ENCODE results near the gene HEPACAM2.

HEPACAM2 gene

DNA sequence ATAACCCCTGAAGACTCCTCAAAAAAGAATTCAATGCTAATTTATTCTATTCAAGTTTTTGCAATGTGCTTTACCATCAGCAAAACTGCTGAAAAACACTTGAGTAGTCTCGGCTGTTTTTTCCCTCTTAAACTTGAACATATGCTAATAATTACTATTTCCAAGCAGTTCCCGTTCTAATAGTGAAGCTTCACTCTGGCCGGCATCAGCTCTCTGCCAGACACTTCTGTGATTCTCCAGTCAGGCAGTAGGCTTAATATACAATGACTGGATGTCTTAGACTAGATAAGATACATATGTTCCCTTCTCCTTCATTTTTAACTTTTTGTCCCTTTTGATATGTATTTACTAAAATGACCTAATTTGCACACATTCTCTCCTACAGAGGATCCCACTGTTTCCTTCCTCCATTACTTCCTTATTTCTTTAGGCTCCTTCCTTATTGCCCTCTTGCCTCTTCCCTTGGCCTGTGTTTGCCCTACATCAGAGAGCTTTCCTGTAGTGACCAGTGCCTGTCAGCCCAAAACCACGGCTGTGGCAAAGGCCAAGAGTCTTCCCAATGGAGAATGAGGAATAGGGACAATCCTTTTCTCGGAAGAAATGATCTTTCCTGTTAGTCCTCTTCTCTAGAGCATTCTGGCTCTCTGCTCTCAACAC is 23.5 kb downstream of the HEPACAM2 start:
- DNase-seq: no peak

DNA sequence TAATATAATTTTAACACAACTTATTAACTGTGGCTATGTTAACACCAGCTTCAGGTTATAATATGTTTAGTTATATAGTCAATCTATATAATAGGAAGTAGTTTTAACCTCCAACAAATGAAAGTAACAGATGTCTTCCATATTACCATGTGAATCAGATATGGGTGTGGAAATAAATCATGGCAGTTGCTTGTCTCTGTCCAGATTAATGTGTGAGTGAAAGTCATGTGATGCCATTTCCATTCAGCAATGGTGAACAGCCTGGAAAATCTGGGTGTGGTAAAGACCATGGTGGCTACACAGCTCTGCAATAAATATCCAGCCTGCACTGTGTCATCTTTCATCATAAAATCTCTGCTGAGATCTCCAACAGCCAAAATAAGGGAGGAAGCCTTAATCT is 27.8 kb downstream of the HEPACAM2 start:
- no peak for DNase-seq

DNA sequence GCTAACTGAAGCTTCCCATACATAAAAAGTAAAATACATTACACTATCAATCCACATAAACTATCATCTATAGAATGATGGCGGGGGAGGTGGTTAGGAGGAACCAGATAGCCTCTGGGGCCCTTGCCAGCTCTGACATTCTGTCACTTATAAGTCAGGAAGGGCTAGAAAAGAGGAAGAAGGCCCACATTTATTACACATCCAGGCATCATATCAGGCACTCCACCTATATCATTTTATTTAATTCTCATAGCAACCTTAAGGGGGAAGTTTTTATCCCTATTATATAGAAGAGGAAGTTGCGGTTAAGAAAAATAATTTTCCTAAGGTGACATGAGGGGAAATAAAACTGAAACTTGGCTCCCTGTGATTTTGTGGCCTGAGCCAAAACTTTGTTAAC is 29.9 kb downstream of the HEPACAM2 start:
- no peak for DNase-seq

DNA sequence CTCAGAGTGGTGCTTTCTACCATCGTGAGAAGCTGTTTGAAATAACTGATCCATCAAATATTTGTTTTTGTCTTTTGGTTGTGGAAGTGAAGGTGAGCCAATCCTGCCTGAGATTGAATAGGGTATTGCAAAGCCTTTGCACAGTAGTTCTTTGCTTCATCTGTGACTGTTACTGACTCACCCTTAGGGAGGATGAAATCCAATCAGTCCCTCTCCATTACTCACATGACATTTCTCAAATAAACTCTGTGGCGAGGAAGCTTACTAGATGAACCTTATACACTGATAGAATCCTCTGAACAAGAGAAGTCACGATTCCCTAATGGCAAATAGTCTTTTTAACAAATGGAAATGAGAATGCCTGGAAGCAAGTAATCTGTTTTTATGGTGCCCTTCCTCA is 31.9 kb downstream of the HEPACAM2 start:
- no peak for DNase-seq

DNA sequence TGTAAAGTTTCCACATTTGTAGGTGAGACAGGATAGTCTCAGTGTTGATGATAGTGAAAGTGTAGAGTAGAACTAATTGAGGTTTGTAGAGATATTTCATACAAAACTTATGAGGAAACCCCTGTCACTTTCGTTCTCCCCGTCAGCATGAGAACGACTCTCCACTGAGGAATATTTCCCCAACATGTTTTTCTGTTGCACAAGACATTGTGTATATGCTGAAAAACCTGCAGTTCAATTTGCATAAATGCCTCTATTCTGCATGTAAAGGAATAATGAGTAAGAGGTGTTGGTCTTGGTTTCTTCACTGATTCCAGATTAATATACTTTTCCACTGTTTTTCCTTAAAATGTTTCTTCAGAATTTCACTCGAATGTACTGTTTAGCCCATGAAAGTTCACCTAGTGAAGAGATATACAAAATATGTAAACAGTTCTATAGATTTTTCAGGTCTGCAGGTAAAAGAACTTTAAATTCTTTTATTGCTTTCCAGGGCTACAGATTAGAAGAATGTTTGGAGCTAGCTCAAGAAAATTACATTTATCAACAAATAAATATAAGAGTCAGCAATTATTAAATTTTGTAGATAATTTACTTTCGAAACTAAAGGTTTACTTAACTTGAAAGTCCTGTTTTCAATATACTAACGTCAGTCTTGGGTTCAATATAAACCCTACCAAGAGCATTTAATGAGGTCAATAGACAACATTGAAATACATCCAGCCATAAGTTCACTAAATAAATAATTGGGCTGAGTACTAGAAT is 37.2 kb downstream of the HEPACAM2 start:
- no peak for DNase-seq

DNA sequence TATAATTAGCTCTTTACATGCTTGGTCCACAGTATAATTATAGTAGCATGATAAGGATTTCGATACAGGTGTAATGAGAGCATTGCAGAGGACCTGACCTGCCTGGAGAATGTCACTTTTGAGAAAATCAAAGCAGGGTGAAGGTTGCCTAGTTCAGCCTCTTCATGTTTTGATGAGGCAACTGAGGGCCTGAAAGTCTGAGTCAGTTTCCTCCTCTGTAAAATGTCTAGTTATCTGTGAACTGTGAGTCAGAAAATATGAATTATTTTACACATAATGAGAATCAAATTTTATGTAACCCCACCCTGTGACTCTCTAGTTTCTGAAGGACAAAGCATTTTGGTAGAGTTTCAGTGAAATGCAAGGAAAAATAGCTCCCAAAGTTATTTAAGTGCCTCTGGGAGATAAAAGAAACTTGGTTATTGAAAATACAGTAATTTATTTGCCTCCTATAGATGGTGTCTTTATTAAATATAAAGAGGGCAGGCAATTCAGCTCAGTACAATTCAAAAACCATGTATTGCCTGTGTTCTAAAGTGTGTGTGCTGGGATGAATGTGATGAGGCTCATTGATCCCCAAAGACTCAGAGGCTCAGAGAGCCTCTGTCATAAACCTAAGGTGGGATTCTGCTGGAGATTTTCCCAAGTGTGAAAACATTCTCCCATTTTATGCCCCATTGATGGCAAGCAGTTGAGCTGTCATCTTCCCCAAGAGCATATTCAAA is 40.8 kb downstream of the HEPACAM2 start:
- no peak for DNase-seq

GRCh38 chr7:93179173-93179572 is 47.1 kb downstream of the HEPACAM2 start:
- no peak for DNase-seq

DNA sequence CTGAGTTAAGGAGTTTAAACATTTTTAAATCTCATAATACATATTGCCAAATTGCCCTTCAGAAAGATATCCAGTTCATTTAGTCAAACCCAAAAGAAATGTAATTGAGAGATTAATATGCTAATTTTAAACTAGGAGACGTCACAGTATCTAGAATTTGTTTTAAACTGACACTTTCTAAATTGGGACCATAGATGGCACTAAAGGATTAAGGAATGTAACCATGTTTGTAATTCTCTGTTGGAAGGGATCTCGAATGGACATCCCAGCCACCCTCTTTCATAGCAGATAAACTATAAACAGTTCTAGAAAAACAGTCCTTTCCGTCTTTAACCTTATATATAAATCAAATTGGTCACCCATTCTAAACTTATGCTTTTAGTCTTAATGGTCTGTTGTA is 48.1 kb downstream of the HEPACAM2 start:
- DNase-seq: no peak

DNA sequence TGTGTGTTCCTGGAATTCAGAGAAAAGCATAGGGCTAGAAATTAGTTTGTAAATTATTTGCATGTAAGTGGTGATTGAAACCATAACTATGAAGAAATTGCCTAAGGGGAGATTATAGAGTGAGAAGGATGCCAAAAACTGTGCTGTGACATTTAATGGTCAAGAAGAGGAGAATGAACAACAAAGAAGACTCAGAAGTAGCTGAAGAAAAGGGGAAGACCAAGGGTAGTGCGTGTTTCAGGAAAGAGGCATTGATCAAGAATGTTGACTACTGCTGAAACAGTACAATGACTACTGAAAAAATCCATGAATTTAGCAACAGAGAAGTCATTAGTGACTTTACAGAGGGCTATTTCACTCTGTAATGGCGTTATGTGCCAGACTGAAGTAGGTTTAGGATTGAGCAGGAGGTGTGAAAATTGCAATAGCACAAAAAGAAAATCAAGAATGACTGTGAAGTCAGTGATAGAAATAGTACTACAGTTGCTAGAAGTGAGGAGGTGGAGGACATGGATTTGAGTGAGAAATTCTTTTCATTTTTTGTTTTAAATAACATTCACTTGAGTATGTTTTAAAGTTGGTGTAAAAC is 49.2 kb downstream of the HEPACAM2 start:
- DNase-seq: no peak

- DNase-seq: no peak
Observed at GRCh38 chr7:93175219-93175618, 51.0 kb downstream of the HEPACAM2 start.

DNA sequence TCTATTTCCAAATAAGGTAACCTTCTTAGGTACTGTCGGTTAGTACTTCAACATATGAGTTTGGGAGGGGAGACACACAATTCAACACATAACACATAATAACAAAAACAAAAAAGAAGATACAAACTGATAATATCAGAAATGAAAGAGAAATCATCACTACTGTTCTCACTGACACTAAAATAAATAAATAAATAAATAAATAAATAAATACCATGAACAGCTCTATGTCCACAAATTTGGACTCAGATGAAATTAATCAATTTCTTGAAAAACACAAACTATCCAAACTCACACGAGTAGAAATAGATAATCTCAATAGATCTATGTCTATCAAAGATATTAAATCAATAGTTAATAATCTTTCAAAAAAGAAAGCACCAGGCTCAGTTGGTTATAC is 53.6 kb downstream of the HEPACAM2 start:
- DNase-seq: no peak

- no peak for DNase-seq
Observed at GRCh38 chr7:93171606-93172226, 54.6 kb downstream of the HEPACAM2 start.

- no peak for DNase-seq
Observed at GRCh38 chr7:93165447-93165846, 60.8 kb downstream of the HEPACAM2 start.

DNA sequence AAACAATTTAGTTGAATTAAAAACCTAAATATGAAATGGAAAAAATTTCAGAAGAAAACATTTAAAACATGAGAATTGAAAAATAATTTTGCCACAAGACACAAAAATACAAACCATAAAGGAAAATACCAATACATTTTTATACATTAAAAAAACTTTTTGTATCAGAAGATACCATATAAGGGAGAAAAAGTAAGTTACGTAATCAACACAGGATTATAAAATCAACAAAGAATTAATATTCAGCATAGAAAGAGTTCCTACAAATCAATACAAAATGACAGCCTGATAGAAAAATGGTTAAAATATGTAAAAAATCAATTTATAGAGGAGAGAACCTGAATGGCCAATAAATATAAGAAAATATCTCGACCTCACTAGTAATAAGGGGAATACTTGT is 61.5 kb downstream of the HEPACAM2 start:
- DNase-seq: no peak

GRCh38 chr7:93161181-93161762 is 65.0 kb downstream of the HEPACAM2 start:
- no peak for DNase-seq

DNA sequence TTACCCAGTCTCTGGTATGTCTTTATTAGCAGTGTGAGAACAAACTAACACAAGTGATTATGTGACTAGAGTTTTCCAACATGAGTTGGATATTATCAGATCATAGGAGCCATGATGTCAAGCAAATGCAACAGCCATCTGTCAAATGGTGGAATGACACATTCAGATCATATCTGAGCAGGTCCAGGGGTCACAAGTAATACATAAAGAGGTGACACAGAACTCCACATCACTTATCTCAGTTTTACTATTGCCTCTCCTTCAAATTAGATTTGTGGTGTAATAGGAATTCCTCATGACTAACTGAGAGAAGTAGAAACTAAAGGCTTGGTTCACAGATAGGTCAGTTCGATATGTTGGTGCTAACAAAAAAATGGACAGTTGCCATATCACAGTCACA is 65.9 kb downstream of the HEPACAM2 start:
- no peak for DNase-seq

DNA sequence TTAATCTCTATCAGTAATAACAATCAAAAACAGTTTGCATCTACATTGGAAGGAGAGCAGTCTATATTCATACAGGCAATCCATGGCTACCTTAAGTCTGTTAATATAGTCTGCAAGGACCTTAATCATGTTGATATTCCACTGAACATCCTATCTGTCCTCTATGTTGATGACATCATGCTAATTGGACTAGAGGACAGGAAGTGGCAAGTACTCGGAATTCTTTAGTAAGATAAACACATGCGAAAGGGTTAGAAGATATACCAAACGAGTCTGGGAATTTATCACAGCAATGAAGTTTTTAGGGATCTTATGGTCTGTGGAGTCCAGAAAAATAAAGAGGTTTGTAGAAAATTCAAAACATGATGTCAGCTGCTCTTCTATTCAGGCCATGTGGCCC is 66.8 kb downstream of the HEPACAM2 start:
- no peak for DNase-seq

- no peak for DNase-seq
Observed at GRCh38 chr7:93156884-93157283, 69.4 kb downstream of the HEPACAM2 start.

GRCh38 chr7:93150200-93150835 is 76.0 kb downstream of the HEPACAM2 start:
- no peak for DNase-seq

GRCh38 chr7:93148727-93149126 is 77.5 kb downstream of the HEPACAM2 start:
- DNase-seq: no peak

DNA sequence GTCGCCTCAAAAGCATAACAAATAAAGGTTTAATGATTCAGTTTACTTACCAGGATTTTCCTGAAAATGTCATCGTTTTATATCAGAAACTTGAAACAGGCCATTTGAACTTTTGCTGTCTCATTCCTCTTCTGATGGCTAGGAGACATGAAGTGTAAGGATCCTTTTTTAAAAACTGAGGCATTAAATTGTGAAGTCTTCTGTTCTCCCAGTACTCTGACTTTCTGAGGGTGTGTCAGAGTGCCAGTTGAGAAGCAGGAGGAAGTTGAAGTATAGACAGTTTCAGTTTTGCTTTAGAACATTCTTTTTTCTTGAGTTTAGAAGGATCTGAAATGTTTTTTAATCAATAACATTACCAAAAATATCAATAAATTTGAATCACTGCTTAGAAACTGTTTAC is 78.1 kb downstream of the HEPACAM2 start, which contains the start of gene SAMD9L:
Gene SAMD9L (minus strand): TSS at position 242 of the 400 bp plus-strand sequence. CDS start 12,414 bp downstream, outside the sequence.
- no peak for DNase-seq

DNA sequence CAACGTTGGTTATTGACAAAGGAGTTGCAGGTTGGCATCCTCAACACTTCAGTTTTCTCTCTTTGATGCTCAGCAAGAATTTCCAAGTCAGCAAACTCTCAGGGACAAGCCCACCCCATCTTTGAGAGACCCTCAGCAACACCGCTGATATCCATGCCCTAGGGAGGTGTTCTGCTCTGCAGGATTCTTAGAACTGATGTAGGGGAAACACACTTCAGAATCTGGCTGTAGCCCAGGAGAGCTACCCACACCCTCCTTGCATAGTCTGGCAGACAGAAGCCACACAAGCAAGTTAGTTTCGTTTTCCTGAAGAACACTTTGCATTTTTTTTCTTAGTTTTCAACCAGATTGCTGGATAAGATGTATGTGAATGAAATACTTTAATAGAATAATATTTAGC is 78.9 kb downstream of the HEPACAM2 start:
- peak; percentile 35 for DNase-seq

All from left hindlimb (tissue), 1 donor.